NB4 (cell line): ENCODE measurements around the gene ENG.

Experiments used
- DNase-seq: peaks from one replicate; pipeline ENCODE4 v3.0.0; 2010; ENCODE audit warnings: low read depth
- H3K4me3 ChIP-seq: one replicate; pipeline ENCODE4 v1.5.1; 2011; ENCODE audit warnings: mild to moderate bottlenecking, low read depth, low read length, moderate library complexity
- CTCF ChIP-seq: IDR thresholded peaks from one replicate; pipeline ENCODE4 v1.5.1; 2012; ENCODE audit warnings: low read depth, low read length
- MAX ChIP-seq: IDR thresholded peaks from 2 replicates; pipeline ENCODE4 v1.6.1; 2011; ENCODE audit warnings: low read depth, low read length
- MYC ChIP-seq: IDR thresholded peaks from 2 replicates; pipeline ENCODE4 v1.6.1; 2011; ENCODE audit warnings: low read depth, low read length
- POLR2A ChIP-seq: IDR thresholded peaks from 2 replicates; pipeline ENCODE4 v1.6.1; 2011; ENCODE audit warnings: mild to moderate bottlenecking; ENCODE audit not compliant: insufficient read length; ENCODE audit errors: extremely low read depth

The ENG gene

GRCh38 chr9:127767410-127767809, 87.0 kb downstream of the ENG start:
- H3K4me3 ChIP-seq, result no peak overlapping the region

GRCh38 chr9:127765418-127765817, 89.0 kb downstream of the ENG start:
- TF ChIP-seq MYC (no peak), MAX (no peak), CTCF (no peak), POLR2A (no peak)
- DNase-seq, result no peak
- H3K4me3 ChIP-seq, result no peak overlapping the region

More at GRCh38 chr9:127767410-127767809, 87.0 kb downstream of the ENG start:
- TF ChIP-seq POLR2A (no peak), MAX (no peak), MYC (no peak), CTCF (no peak)
- no peak for DNase-seq
